ENCODE data around the gene SS18L1.

The SS18L1 gene

DNA sequence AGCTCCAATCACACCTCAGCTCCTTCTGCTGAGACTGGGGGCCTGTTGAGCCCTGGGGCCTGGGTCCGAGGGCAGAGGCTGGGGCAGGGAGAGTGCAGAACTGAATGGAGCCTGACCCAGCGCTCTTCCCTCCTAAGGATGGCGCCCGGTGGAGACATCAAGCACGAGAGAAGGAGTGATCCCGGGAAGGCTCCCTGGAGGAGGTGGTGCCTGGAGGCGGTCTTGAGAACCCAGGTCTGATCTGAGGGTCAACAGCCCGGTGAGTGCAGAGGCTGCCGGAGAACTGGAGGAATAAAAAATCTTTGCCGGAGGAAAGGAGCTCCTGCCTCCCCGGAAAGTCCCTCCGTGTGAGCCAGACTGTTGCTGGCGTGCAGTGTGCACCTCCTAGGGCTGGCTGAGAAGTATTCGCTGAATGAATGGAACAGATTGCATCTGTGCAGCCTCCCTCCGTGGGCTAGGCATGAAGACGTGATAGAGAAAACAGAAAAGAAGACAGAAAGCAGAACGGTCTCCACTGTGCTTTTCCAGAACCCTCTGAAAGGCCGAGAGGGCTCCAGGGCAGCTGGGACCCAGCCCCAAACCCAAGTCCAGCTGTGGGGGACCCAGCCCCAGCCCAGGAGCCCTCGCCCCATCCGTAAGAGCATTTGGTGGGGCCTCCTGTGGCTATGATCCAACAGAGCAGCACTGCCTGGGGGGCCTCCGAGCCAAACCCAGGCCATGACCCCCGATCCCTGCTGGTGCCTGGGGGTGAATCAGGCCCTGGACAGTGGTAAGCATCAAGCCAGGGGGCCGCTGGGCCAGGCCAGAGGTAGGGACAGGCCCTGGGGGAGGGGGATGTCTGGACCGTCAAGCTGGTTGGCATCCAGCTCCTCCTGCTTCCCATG is 83.4 kb downstream of the SS18L1 start:
- DNase-seq, result no peak
- in situ Hi-C loops (cut with HindIII; ENCODE audit: low pct_ligation_motif_present, low pct_unique_long_range_greater_than_20kb, low sequenced_read_pairs), result no loop called here

DNA sequence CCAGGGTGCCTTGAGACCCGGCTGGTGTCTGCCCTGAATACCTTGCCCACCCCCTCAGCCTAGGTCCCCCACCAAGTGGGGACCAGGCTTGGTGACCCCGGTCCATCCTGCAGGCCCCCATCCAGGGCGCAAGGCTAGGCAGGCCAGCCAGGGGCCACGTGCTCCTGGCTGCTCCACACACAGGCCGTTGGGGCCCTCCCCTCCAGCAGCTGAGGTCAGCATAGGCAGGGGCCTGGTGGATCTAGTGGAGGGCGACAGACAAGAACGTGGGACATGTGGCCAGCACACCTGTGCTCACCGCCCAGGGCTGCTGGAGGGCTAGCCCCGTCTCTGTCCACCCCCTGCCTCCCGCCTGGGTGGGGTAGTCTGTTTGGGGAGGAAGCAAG is 84.0 kb downstream of the SS18L1 start:
- DNase-seq, result no peak
- in situ Hi-C loops (cut with HindIII; ENCODE audit: low pct_ligation_motif_present, low pct_unique_long_range_greater_than_20kb, low sequenced_read_pairs), result no loop called here

DNA sequence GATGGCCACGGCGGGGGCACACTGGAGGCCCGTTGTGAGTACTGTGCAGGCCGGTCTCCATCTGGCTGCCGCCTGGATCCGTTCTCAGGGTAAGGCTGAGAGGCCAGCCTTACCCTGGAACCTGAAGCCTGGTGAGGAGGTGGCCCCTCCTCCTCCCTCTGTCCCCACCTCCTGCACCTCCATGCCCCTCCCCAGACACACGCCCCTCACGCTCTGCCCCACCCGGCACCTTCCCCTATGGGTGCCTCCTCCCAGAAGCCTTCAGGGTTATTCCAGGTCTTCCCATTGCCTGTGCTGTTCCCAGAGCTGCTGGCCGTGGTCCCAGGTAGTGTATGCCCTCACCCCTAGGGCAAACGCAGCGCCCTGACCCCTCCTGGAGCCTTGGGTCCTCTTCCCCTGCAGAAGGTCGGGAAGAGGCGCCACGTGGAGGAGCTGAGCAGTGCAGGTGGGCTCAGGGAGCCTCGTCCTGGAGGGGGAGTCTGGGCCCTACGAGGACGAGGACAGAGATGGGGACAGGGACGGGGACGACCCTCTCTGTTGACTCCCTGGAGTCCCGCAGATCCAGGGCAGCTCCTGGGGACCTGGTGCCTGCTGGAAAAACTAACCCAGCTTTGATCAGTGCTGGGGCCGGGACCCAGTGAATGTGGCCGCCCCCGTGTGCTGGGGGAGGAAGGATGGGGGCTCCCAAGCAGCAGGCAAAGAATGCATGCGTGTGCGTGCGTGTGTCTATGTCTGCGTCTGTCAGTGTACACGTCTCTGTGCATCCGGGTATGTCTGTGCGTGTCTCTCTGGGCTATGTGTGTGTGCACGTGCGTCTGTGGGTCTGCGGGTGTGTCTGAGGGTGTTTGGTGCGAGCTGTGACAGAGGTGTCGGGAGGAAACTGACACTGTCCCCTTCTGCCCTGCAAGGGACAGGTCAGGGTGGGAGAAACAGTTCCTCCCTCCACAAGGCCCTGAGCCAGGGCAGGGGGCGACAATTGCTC is 84.7 kb downstream of the SS18L1 start:
- in situ Hi-C loops (cut with HindIII; ENCODE audit: low pct_ligation_motif_present, low pct_unique_long_range_greater_than_20kb, low sequenced_read_pairs), result no loop called here
- DNase-seq, result no peak

DNA sequence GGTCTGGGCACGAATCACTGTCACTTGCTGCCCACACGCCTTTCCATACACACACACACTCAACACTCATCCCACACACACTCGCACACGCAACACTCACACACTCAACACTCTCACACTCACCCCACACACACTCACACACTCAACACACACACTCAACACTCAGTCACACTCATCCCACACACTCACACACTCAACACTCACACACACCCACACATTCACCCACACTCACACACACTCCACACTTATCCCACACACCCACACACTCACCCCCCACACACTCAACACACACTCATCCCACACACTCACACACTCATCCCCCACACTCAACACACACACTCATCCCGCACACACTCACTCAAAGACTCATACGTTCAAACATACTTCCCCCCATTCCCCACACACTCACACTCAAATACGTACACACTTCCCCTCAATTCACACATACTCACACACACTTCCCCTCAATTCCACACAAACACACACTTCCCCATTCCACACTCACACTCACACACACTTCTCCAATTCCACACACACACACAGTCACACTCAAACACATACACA is 85.5 kb downstream of the SS18L1 start:
- in situ Hi-C loops (cut with HindIII; ENCODE audit: low pct_ligation_motif_present, low pct_unique_long_range_greater_than_20kb, low sequenced_read_pairs), result no loop called here
- no peak for DNase-seq

DNA sequence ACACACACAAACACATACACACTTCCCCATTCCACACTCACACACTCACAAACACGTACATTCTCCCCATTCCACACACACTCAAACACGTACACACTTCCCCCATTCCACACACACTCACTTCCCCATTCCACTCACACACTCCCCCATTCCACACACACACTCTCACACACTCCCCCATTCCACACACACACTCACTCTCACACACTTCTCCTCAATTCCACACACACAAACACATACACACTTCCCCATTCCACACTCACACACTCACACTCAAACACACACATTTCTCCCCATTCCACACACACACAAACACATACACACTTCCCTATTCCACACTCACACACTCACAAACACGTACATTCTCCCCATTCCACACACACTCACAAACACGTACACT is 86.1 kb downstream of the SS18L1 start:
- in situ Hi-C loops (cut with HindIII; ENCODE audit: low pct_ligation_motif_present, low pct_unique_long_range_greater_than_20kb, low sequenced_read_pairs), result no loop called here
- DNase-seq, result no peak

DNA sequence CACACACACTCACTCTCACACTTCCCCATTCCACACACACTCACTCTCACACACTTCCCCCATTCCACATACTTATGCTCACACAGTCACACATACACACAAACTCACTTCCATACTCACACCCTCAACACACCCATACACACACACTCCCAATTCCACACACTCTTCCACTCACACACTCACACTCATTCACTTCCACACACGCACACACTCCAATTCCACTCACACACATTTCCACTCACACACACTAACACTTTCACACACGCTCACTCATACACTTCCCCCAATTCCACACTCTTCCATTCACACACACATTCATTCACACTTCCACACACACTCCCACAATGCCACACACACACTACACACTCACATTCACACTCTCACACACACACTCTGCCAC is 86.7 kb downstream of the SS18L1 start:
- in situ Hi-C loops (cut with HindIII; ENCODE audit: low pct_ligation_motif_present, low pct_unique_long_range_greater_than_20kb, low sequenced_read_pairs), result no loop called here
- DNase-seq, result no peak

DNA sequence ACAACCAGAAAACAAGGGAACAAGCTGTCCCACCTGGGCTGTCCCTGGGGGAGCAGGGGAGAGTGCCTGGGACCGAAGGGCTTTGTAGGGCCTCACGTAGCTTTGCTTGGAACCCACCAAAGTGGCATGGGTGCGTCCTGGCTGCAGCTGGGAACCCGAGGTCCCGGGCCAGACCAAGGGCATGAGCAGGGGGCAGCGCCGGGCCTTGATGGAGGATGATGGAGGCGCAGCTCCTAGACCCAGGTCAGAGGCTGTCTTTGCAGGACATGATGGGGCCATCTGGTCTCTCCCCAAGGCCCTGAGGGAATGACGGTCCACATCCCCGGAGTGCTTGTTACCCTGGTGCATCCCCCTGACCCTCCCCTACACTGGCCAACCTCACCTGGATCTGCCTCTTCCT is 87.1 kb downstream of the SS18L1 start:
- DNase-seq, result no peak
- in situ Hi-C loops (cut with HindIII; ENCODE audit: low pct_ligation_motif_present, low pct_unique_long_range_greater_than_20kb, low sequenced_read_pairs), result no loop called here

DNA sequence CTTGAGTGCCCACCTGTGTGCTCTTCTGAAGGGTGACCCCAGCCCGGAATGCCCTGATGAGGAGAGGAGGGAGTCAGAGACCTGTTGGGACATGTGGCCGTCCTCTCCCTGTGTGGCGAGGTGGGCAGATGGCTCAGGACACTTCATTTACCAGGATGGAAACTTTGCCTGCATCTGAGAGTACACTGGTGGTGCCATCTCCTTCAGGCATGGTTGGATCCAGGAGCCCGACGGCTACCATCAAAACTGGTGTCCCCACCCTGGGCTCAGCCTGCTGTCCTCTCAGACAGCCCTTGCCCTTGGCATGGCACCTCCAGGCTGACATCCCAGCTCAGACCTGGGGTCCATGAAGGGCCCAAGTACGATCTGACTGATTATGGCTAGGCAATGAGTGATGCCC is 87.7 kb downstream of the SS18L1 start:
- in situ Hi-C loops (cut with HindIII; ENCODE audit: low pct_ligation_motif_present, low pct_unique_long_range_greater_than_20kb, low sequenced_read_pairs), result no loop called here
- DNase-seq, result no peak

Data from ACHN (cell line).